Urinary bladder (tissue), 4 donors: Measurements from ENCODE around the gene SMARCA5. TPM values are rescaled to one million over a fixed set of nuclear protein-coding genes. Genes with fewer than 3 reads are reported as not detected.

Experiments
- DNase-seq: peaks from one replicate; pipeline ENCODE4 v3.0.0-alpha.2; 2015; ENCODE audit errors: extremely low spot score
- H3K27ac ChIP-seq: one replicate; pipeline ENCODE4 v1.5.1; 2013; ENCODE audit warnings: low read depth, mild to moderate bottlenecking, moderate library complexity
- H3K36me3 ChIP-seq: one replicate; pipeline ENCODE4 v1.6.1; 2013; ENCODE audit warnings: mild to moderate bottlenecking, moderate library complexity; ENCODE audit not compliant: insufficient read depth
- H3K4me1 ChIP-seq: one replicate; pipeline ENCODE4 v1.6.1; 2013; ENCODE audit warnings: mild to moderate bottlenecking, moderate library complexity; ENCODE audit not compliant: insufficient read depth
- H3K4me3 ChIP-seq: one replicate; pipeline ENCODE4 v1.5.1; 2013; ENCODE audit warnings: low read depth, low read length
- WGBS: extraction: QIAGEN DNeasy Blood & Tissue Kit; methylation state at CpG from one replicate; pipeline ENCODE4 v1.1.7; 2013; 5-methylcytosine and 5-hydroxymethylcytosine counted together
- polyA plus RNA-seq: library from polyadenylated mRNA; stranded (reverse); fragments of 200-250 nt; gene quantifications from one replicate; pipeline ENCODE4 v1.2.3, GENCODE V29; 2013
- total RNA-seq: library from RNA; depleted of rRNA; stranded (reverse); fragments of >200 nt; gene quantifications from one replicate; pipeline ENCODE4 v1.2.3, GENCODE V29; 2014
- donor health status: healthy with polysubstance abuse.
- donor health status: healthy.

Gene SMARCA5, protein sequence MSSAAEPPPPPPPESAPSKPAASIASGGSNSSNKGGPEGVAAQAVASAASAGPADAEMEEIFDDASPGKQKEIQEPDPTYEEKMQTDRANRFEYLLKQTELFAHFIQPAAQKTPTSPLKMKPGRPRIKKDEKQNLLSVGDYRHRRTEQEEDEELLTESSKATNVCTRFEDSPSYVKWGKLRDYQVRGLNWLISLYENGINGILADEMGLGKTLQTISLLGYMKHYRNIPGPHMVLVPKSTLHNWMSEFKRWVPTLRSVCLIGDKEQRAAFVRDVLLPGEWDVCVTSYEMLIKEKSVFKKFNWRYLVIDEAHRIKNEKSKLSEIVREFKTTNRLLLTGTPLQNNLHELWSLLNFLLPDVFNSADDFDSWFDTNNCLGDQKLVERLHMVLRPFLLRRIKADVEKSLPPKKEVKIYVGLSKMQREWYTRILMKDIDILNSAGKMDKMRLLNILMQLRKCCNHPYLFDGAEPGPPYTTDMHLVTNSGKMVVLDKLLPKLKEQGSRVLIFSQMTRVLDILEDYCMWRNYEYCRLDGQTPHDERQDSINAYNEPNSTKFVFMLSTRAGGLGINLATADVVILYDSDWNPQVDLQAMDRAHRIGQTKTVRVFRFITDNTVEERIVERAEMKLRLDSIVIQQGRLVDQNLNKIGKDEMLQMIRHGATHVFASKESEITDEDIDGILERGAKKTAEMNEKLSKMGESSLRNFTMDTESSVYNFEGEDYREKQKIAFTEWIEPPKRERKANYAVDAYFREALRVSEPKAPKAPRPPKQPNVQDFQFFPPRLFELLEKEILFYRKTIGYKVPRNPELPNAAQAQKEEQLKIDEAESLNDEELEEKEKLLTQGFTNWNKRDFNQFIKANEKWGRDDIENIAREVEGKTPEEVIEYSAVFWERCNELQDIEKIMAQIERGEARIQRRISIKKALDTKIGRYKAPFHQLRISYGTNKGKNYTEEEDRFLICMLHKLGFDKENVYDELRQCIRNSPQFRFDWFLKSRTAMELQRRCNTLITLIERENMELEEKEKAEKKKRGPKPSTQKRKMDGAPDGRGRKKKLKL
- total RNA-seq (92.5 TPM), polyA plus RNA-seq (25.9 TPM)

DNA sequence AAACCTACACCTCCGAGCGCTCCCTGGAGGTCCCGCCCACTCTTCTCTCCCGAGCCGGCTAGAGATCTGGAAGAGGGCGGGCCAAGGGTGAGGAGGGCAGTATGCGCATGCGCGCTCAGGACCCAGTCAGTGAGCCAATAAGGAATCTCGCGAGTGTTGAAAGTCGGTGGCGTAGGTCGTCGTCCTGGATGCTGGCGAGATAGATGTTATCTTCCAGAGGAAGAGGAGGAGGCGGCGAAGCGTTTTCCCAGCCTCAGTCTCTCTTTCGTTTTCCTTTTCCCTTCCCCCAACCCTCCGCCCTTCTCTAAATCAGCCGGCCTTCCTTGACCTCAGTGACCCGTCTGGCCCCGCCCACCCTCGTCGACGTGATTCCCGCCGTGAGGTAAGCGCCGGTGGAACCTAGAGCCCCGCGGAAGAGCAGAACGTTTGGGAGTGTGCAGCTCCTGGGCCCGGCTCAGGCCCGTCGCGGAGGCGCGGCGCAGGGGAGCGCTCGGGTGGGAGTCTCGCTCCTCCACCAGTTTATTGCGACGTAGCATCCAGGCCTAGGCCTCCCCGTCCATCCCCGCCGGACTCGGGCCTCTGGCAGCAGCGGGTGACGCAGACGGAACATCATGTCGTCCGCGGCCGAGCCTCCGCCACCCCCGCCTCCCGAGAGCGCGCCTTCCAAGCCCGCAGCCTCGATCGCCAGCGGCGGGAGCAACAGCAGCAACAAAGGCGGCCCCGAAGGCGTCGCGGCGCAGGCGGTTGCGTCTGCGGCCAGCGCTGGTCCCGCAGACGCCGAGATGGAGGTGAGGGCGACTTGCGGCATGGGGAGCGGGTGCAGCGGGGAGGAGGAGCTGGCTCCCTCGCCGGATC is at the start of gene SMARCA5:
SMARCA5 (plus strand) TSS at position 389 of the 855 bp plus-strand sequence; CDS start at position 612, 223 bp downstream.
- Histone ChIP-seq H3K27ac (peak within 1 kb of the TSS; percentile 98), H3K36me3 (no peaks in the 10 kb centered on the region), H3K4me3 (peak within 1 kb of the TSS; percentile 65), H3K4me1 (peaks cover 3% of the 10 kb centered on the region)
- peak; percentile 97 for DNase-seq
- WGBS = under 1% methylated on average over 86 of the region's 86 CpGs

DNA sequence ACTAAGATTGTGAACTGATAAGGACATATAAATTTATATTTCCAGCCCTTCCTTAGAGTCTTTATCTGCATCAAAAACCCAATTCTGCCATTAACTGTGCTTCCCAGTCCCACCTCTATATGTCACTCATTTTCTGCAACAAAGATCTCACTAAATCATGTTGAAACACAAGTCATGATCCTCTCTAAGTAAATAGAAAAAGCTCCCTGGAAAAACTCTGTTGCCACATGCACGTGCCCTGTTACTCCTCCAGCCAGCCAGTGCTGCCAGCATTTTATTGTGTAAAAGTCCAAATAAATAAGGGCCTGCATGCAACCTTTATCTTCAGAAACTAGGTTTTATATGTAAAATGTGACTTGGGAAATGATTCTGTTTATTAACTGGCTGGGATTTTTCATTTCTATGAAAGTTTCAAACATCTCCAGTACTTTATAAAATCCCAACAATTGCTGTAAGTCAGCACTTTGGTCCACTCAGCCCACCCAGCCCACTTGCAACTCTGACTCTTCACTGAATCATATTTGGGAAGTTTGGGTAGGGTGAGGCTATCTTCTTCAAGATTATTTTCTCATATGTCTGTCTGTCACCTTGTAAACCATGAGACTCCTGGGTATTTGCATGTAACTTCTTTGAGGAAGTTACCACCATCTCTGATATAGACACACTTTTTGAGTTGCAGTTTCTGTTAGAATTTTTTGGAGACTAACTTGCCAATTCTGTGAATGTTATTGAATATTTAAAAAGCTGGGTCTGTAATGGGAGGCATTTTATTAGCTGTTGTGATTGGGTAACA is 40.0 kb upstream of the SMARCA5 start:
- no peaks in the 10 kb centered on the region for H3K4me1 ChIP-seq
- WGBS = 64% methylated on average over 1 of the region's 1 CpG
- peaks cover 2% of the 10 kb centered on the region for H3K36me3 ChIP-seq
- no peak overlapping the region for H3K4me3 ChIP-seq
- H3K27ac ChIP-seq = no peak overlapping the region
- DNase-seq = no peak

DNA sequence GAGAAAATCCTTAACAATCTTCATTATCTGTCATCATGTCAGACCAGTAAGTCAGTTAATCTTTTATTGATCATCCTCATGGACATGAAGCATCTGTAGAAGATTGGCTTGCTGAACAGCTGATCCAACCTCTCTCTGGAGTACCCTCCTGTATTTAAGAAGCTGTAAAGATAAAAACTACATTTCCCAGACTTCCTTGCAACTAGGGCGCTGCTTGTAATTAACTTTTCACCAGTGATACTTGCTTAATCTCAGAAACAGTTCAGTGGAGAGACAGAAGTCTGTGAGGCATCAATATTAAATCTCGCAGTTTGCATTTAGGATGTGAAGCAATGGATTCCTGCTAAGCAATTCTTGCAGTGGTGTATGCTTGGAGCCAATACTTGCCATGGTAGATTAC is 36.0 kb upstream of the SMARCA5 start:
- WGBS = 82% methylated on average over 2 of the region's 2 CpGs
- no peak overlapping the region for H3K27ac ChIP-seq

DNA sequence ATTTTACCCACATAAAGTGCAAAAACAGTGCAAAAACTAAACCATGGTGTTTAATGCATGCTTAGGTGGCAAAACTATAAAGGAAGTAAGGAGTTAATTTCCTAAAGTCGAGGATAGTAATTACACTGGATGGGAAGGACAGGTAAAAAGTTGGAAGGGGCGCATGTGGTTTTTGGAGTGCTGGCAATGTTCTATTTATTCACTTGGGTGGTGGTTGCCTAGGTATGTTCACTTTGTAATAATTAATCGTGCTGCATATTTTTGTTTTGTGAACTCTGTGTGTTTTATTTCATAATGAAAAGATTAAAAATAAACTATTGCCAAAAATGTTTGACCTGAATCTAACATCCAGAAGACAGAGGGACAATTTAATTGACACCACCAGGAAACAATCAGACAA is 32.1 kb upstream of the SMARCA5 start:
- Histone ChIP-seq H3K27ac (no peak overlapping the region), H3K4me1 (no peaks in the 10 kb centered on the region), H3K4me3 (no peak overlapping the region), H3K36me3 (no peaks in the 10 kb centered on the region)
- no peak for DNase-seq
- 64% methylated on average over 3 of the region's 3 CpGs for WGBS

More for the DNA sequence above, 36.0 kb upstream of the SMARCA5 start:
- Histone ChIP-seq H3K4me1 (no peaks in the 10 kb centered on the region), H3K36me3 (no peaks in the 10 kb centered on the region), H3K4me3 (no peak overlapping the region)
- no peak for DNase-seq

DNA sequence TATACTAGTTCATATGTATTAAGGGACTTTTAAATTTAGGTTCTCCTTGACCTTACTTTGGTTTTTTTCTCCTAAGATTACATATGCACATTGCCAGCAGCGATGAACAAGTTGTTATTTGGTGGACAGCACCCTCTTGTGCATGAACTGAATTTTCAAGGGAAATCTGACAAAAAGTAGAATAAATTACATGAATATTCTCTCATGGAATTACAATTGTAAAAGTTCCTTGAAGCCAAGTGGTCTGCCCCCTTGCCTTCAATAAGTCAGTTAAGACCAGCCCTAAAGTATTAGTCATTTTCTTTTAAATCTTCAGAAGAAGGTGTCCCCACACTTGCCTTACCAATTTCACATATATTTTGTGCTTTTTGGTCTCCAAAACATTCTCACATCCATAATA is 30.7 kb upstream of the SMARCA5 start:
- H3K36me3 ChIP-seq = no peaks in the 10 kb centered on the region
- H3K4me3 ChIP-seq = no peak overlapping the region
- no peaks in the 10 kb centered on the region for H3K4me1 ChIP-seq
- peak; percentile 14 for DNase-seq
- 1% methylated on average over 1 of the region's 1 CpG for WGBS
- no peak overlapping the region for H3K27ac ChIP-seq

DNA sequence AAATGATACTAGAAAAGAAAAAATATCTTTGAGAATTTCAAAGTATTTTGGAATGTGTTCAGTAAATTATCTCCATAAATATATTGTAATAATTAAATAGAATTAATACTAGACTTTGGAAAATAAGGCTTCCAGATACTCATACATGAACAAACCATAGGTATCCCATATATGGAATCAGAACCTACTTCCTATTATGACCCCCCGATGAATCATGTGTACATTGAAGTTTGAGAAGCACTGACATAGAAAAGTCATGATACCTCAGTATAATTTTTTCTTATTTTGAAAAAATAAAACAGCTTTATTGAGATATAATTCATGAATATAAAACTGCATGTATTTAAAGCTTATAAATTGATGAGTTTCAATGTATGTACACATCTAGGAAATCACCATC is 27.2 kb upstream of the SMARCA5 start:
- Histone ChIP-seq H3K27ac (no peak overlapping the region), H3K4me3 (no peak overlapping the region), H3K36me3 (no peaks in the 10 kb centered on the region), H3K4me1 (no peaks in the 10 kb centered on the region)
- 93% methylated on average over 1 of the region's 1 CpG for WGBS
- DNase-seq = no peak

DNA sequence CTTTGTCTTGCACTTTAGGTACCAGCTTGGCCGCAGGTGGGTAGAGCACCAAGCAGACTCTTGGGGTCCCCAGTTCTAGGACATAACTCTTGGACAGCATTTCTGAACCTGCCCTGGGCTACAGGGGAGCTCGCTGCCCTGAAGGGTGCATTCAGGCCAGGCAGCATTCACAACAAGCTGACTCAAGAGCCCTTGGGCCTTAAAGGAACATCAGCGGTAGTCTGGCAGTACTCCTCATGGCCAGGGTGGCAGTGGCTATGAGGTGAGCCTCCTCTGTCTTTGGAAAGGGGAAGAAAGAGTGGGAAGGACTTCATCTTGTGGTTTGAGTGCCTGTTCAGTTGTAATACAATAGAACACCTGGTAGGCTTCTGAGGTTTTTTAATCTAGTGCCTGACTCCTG is 24.8 kb upstream of the SMARCA5 start:
- no peak overlapping the region for H3K4me3 ChIP-seq
- no peak for DNase-seq
- H3K36me3 ChIP-seq = no peaks in the 10 kb centered on the region
- no peak overlapping the region for H3K27ac ChIP-seq
- WGBS = 95% methylated on average over 3 of the region's 3 CpGs
- H3K4me1 ChIP-seq = no peaks in the 10 kb centered on the region

DNA sequence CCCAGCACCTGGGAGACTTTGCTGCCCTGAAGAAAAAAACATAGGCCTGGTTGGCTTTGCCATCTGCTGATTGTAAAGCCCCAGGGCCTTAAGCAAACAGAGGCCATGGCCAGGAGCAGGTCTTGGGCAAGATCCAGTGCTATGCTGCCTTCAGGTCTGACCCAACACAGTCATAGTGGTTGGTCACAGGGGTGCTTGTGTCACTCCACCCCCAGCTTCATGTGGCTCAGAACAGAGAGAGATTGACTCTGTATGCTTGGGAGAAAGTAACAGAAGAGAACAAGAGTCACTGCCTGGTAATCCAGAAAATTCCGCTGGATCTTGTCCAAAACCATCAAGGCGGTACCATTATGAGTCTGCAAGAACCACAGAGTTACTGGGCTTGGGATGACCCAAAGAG is 24.4 kb upstream of the SMARCA5 start:
- no peak overlapping the region for H3K27ac ChIP-seq
- no peak for DNase-seq
- H3K36me3 ChIP-seq = no peaks in the 10 kb centered on the region
- no peak overlapping the region for H3K4me3 ChIP-seq
- 97% methylated on average over 2 of the region's 2 CpGs for WGBS
- H3K4me1 ChIP-seq = no peaks in the 10 kb centered on the region

DNA sequence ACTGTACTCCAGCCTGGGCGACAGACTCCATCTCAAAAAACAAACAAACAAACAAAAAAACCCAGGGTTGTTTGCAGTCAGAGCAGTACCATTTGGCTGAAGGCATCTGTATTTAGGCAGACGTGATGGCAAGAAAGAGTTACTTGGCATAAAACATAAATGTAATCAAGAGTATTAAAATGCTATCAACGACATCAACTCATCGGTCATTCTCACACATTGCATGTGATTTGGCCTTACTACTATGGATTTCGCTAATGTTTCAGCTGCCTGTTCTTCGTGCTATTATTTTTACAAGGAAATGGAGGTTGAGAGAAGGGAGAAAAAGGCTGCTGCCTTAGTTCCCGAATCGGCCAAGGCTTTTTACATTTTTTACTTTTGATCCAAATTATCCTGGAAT is 15.5 kb upstream of the SMARCA5 start:
- no peak for DNase-seq
- H3K4me1 ChIP-seq = no peaks in the 10 kb centered on the region
- no peak overlapping the region for H3K4me3 ChIP-seq
- no peak overlapping the region for H3K27ac ChIP-seq
- H3K36me3 ChIP-seq = no peaks in the 10 kb centered on the region
- 78% methylated on average over 8 of the region's 8 CpGs for WGBS

DNA sequence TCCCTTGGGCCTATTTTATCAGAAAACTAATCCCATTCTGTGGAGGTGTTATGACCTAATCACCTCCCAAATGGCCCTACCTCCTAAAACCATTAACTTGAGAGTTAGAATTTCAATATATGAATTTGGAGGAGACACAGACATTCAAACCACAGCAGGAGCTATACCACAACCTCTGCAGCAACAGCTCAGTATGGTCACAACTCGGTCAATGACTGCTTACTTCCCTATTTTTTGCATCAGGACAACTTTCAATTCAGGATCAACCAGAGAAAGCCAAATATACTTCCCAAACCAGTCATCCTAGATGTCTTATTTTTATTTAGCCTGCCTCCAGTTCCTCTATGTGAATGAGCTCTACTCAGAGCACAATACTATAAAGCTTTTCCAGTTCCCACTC is 11.3 kb upstream of the SMARCA5 start:
- no peak overlapping the region for H3K4me3 ChIP-seq
- no peak for DNase-seq
- H3K27ac ChIP-seq = no peak overlapping the region
- WGBS = 84% methylated on average over 1 of the region's 1 CpG
- no peaks in the 10 kb centered on the region for H3K4me1 ChIP-seq
- H3K36me3 ChIP-seq = no peaks in the 10 kb centered on the region

DNA sequence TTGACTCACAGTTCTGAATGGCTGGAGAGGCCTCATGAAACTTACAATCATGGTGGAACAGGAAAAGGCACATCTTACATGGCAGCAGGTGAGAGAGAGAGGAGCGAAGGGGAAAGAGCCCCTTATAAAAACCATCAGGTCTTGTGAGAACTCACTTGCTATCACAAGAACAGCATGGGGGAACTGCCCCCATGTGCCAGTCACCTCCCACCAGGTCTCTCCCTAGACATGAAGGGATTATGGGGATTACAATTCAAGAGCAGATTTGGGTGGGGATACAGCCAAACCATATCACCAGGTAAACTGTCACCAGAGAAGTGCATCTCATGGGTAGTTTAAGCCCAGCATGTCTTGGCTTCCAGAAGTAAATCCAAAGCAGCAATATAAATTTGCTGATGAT is 7.5 kb upstream of the SMARCA5 start:
- Histone ChIP-seq H3K4me3 (no peak overlapping the region), H3K4me1 (no peaks in the 10 kb centered on the region), H3K27ac (no peak overlapping the region), H3K36me3 (no peaks in the 10 kb centered on the region)
- 95% methylated on average over 1 of the region's 1 CpG for WGBS
- no peak for DNase-seq

DNA sequence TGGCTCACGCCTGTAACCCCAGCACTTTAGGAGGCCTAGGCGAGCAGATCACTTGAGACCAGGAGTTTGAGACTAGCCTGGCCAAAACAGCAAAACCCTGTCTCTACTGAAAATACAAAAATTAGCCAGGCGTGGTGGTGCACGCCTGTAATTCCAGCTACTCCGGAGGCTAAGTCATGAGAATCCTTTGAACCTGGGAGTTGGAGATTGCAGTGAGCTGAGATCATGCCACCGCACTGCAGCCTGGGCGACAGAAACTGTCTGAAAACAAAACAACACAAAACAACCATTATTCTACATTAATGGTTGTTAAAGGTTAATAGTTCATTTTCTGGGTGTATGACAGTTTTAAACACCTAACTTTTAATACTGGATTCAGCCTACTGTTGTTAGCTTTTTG is 1.6 kb upstream of the SMARCA5 start:
- H3K27ac ChIP-seq = no peak overlapping the region

More for the DNA sequence above, 1.6 kb upstream of the SMARCA5 start:
- H3K36me3 ChIP-seq = no peaks in the 10 kb centered on the region
- DNase-seq = no peak
- peaks cover 1% of the 10 kb centered on the region for H3K4me1 ChIP-seq
- WGBS = 96% methylated on average over 7 of the region's 7 CpGs
- H3K4me3 ChIP-seq = no peak overlapping the region
